Fibroblast of the conjunctiva (primary cell): ENCODE measurements around the gene THRB.
"Not testable (repeated sequence)": the region's sequence is repeated elsewhere in the genome, so short reads cannot be mapped to it uniquely, and the experiment has no call there.

Experiments
- DNase-seq: peaks from one replicate; pipeline ENCODE4 v3.0.0-alpha.2; 2010; ENCODE audit warnings: low read depth

THRB gene

GRCh38 chr3:24401811-24402185 is 92.9 kb downstream of the THRB start:
- DNase-seq: no peak

- DNase-seq: peak; percentile 2
These were observed 93.4 kb downstream of the THRB start for GRCh38 chr3:24401090-24401810.

- no peak for DNase-seq
These were observed 94.2 kb downstream of the THRB start for GRCh38 chr3:24400450-24400849.

DNA sequence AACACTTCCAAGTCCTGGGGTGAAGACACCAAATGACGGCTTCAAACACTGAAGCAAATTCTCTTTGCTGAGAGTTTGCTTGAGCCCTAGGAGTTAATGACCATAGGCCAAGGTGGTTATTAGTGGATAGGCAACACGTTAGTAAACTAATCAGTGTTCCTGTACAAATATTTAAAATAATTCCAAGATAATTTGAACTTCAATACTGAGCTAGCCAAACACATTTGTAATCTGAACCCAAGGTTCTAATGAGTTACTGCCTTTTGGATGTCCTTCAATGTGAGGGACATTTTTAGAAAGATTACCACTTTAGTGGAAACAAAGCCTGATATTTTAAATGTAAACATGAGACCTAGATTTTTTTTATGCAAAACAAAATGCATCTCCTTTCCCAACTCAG is 94.6 kb downstream of the THRB start:
- DNase-seq: no peak

GRCh38 chr3:24399614-24400013 is 95.0 kb downstream of the THRB start:
- DNase-seq: no peak

GRCh38 chr3:24398712-24399111 is 95.9 kb downstream of the THRB start:
- not testable (repeated sequence) for DNase-seq

- no peak for DNase-seq
These were observed 98.3 kb downstream of the THRB start for GRCh38 chr3:24396338-24396737.

DNA sequence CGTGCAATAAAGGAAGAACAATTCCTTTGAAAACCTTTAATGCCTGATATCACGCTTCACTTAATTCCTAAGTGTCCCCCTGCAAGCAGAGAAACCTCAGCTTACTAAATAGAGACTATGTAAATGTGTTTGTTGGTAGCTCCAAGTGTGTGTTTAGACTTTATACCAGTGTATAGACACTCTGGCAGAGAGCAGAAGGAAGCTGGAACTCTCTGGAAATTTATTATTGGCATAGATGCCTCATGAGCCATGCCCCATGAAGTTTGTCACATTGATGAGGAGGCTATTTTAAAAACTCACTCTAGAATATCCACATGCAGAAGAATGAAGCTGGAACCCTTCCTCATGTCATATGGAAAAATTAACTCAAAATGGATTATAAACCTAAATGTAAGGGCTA is 99.9 kb downstream of the THRB start:
- no peak for DNase-seq

- no peak for DNase-seq
These were observed 101.3 kb downstream of the THRB start for GRCh38 chr3:24393316-24393715.

- DNase-seq: no peak
These were observed 104.2 kb downstream of the THRB start for GRCh38 chr3:24390169-24391130.

- no peak for DNase-seq
These were observed 105.3 kb downstream of the THRB start for GRCh38 chr3:24389108-24390090.

DNA sequence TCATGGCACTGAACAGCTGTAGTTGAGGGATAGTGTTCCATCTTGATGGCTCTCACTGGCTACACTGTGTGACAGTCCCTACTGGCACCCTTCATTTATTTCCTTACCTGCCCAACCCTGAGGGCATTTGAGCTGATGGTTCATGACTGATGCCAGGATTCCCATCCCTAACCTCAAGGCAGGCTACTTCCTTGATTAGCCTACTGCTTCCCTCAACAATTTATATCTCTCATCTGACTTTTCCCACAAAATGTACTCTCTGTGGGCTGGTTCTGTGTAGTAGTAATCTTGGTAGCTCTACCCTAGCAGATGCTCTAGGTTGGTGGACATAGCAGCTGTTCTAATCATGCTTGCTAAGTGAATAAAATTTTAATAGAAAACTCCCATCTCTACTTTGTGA is 106.0 kb downstream of the THRB start:
- DNase-seq: no peak

GRCh38 chr3:24388159-24388558 is 106.5 kb downstream of the THRB start:
- DNase-seq: no peak

GRCh38 chr3:24387493-24387892 is 107.2 kb downstream of the THRB start:
- no peak for DNase-seq

DNA sequence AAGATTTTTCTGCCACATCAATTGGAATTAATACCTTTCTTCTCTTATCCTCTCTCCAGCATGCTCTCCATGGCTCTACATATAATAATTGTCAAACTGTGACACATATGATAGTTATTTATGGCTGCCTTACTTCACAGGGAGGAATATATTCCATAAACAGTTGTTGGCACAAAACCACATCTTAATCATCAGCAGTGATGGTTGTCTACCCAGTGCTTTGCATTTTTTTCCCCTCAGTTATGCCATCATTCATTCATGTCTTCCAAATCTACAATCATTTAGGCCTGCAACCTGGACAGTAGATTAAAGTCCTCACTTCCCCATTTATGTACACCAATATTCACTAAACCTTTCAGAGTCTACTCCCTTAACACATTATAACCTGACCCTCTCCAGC is 107.7 kb downstream of the THRB start:
- no peak for DNase-seq

GRCh38 chr3:24386458-24386857 is 108.2 kb downstream of the THRB start:
- DNase-seq: no peak

DNA sequence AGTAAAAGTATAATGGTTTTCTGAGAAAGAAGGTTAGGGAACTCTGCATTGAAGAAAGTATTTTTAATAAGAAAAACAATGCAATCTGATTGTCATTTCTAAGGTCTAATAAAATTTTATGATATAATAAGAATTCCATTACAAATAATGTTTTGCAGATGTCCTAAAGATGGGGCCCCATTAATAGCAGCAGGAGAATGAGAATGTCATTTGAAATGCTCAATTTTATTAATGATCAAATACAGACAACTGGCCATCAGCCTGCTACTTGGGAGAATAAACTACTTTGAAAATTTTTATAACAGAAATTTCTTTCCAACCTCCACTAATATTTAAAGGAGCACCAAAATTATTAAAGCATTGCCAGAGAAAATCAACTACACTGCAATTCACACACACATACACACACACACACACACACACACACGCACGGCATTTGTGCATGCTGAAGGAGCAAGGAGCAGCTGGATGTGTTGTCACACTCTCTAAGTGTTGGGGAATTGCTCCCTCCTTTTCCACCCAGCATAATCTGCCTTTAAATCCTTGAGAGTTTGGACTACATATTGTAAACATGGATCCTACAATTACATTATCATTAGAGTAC is 109.5 kb downstream of the THRB start:
- DNase-seq: no peak

DNA sequence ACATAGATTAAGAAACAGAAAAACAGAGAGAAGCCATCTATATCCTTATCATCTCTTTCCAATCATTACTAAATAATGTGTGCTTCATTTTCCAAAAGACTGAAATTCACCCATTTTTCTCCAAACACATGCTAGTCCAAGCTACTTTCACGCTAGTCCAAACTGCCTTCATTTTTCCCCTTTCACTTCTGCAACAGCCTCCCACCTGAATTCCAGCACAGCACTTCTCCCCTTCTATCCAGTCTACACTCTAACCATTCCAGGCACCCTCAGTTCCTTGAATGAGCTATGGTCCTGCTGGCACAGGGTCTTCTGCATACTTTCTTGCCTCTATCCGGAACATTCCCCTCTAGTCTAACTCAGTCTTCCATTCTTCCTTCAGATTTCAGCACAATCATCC is 112.0 kb downstream of the THRB start:
- DNase-seq: no peak

DNA sequence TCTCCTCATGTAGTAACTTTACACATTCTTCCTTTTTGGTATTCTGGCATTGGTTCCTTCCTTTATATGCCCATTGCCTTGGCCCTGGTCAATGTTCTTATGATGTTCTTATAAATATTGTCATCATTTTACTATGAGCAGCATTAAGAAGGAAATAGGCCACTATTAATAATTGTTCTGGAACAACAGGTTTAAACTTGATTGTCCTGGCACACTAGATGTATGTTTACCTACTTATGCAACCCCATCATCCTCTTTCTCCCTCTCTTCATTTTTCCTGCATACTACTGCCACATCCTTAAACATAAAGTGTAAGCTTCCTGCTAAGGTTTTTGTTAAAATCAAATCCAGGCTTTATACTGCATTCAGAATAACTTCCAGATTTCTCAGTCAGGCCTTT is 114.7 kb downstream of the THRB start:
- DNase-seq: no peak

DNA sequence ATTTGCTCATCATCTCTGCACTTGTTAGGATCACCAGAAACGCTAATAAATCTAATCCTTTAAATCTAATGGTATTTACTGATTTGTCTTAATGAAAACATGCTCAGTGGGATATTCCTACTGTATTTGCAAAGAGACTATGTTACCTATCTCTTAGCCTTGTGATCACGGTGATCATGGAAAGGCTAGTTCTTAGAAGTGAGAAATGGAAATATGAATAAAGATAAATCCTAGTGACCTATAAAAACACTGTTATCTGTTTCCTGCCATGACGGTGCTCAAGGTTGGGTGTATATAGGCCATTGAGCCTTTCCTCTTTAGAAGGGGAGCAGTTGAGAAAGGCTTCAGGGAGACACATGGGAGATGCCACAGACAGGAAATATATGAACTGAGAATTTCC is 116.3 kb downstream of the THRB start:
- DNase-seq: no peak

GRCh38 chr3:24377218-24377993 is 117.2 kb downstream of the THRB start:
- DNase-seq: no peak
